ENCODE results near the gene ARRB2. TPM values are rescaled to one million over a fixed set of nuclear protein-coding genes. Genes with fewer than 3 reads are reported as not detected.
"Not testable (repeated sequence)": the region's sequence is repeated elsewhere in the genome, so short reads cannot be mapped to it uniquely, and the experiment has no call there.

The ARRB2 gene
- total RNA-seq, 1 donor from 2014 or later, result 28.0 TPM

- Histone ChIP-seq H3K36me3 (peaks cover 0 to 32% of the 10 kb centered on the region in 2 donors), H3K27ac (no peak overlapping the region), H3K27me3 (no peaks in the 10 kb centered on the region), H3K4me3 (no peak overlapping the region), H3K4me1 (no peaks in the 10 kb centered on the region), H3K9me3 (no peaks in the 10 kb centered on the region)
- no peak for TF ChIP-seq POLR2A (IDR thresholded peaks at IDR 0.05)
- intact Hi-C loops (cut with DNase I), result no loop called here
- no peak for DNase-seq (ENCODE audit: extremely low spot score in 2 of 2)
These were observed 19.7 kb upstream of the ARRB2 start for GRCh38 chr17:4690745-4691144.

- intact Hi-C loops (cut with DNase I), result no loop called here
- peaks cover 0 to 27% of the 10 kb centered on the region in 2 donors for H3K36me3 ChIP-seq
- H3K27ac ChIP-seq, result no peak overlapping the region
- no peaks in the 10 kb centered on the region for H3K4me1 ChIP-seq
- no peaks in the 10 kb centered on the region for H3K9me3 ChIP-seq
- H3K4me3 ChIP-seq, result no peak overlapping the region
- no peak for DNase-seq (ENCODE audit: extremely low spot score in 2 of 2)
- no peak for TF ChIP-seq POLR2A (IDR thresholded peaks at IDR 0.05)
- no peak for TF ChIP-seq CTCF (IDR thresholded peaks at IDR 0.05)
- no peak for TF ChIP-seq POLR2AphosphoS5 (IDR thresholded peaks at IDR 0.05; ENCODE audit: insufficient read depth in 1 of 2, low read depth in 1 of 2)
- H3K27me3 ChIP-seq, result no peaks in the 10 kb centered on the region
These were observed 18.7 kb upstream of the ARRB2 start for GRCh38 chr17:4691686-4692085.

- Histone ChIP-seq H3K4me1 (no peaks in the 10 kb centered on the region), H3K27ac (no peak overlapping the region), H3K9me3 (no peaks in the 10 kb centered on the region), H3K27me3 (no peaks in the 10 kb centered on the region), H3K36me3 (peaks cover 0 to 27% of the 10 kb centered on the region in 2 donors), H3K4me3 (no peak overlapping the region)
- no peak for DNase-seq (ENCODE audit: extremely low spot score in 2 of 2)
- intact Hi-C loops (cut with DNase I), result no loop called here
- TF ChIP-seq CTCF (IDR thresholded peaks at IDR 0.05), result no peak
- TF ChIP-seq POLR2AphosphoS5 (IDR thresholded peaks at IDR 0.05; ENCODE audit: insufficient read depth in 1 of 2, low read depth in 1 of 2), result no peak
- no peak for TF ChIP-seq POLR2A (IDR thresholded peaks at IDR 0.05)
These were observed 17.0 kb upstream of the ARRB2 start for GRCh38 chr17:4693416-4693815.

DNA sequence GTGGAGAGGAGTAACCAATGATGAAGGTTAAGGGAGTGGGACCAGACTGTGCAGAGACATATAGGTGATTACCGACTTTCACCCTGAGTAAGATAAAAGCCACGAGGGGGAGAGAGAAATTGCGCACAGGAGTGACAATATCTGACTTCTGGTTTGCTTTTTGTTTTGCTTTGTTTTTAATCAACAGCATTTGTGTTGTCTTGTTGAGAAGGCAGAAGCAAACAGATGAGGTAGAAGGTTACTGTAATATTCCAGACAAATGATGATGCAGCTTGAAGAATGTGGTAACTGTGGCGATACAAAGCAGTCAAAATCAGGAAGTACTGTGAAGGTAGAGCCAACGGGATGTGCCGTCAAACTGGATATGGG, 14.0 kb upstream of the ARRB2 start:
- peaks cover 0 to 9% of the 10 kb centered on the region in 2 donors for H3K36me3 ChIP-seq
- no peaks in the 10 kb centered on the region for H3K9me3 ChIP-seq
- DNase-seq (ENCODE audit: extremely low spot score in 2 of 2), result no peak
- H3K27ac ChIP-seq, result no peak overlapping the region
- no peaks in the 10 kb centered on the region for H3K4me1 ChIP-seq
- TF ChIP-seq POLR2AphosphoS5 (IDR thresholded peaks at IDR 0.05; ENCODE audit: insufficient read depth in 1 of 2, low read depth in 1 of 2) (no peak), CTCF (IDR thresholded peaks at IDR 0.05) (no peak), POLR2A (IDR thresholded peaks at IDR 0.05) (no peak)
- no peaks in the 10 kb centered on the region for H3K27me3 ChIP-seq
- intact Hi-C loops (cut with DNase I), result no loop called here
- no peak overlapping the region for H3K4me3 ChIP-seq

- H3K9me3 ChIP-seq; H3K27ac ChIP-seq; H3K4me3 ChIP-seq; H3K27me3 ChIP-seq; DNase-seq (ENCODE audit: extremely low spot score in 2 of 2); H3K36me3 ChIP-seq; intact Hi-C loops (cut with DNase I): not testable (repeated sequence)
- peaks cover 17% of the 10 kb centered on the region for H3K4me1 ChIP-seq
These were observed 10.9 kb upstream of the ARRB2 start for GRCh38 chr17:4699401-4700056.

GRCh38 chr17:4701116-4701515, 9.3 kb upstream of the ARRB2 start:
- no peak for TF ChIP-seq CTCF (IDR thresholded peaks at IDR 0.05)
- no peak for TF ChIP-seq POLR2A (IDR thresholded peaks at IDR 0.05)
- no peak for TF ChIP-seq POLR2AphosphoS5 (IDR thresholded peaks at IDR 0.05; ENCODE audit: insufficient read depth in 1 of 2, low read depth in 1 of 2)
- Histone ChIP-seq H3K4me1 (peaks cover 17% of the 10 kb centered on the region), H3K27me3 (no peaks in the 10 kb centered on the region), H3K9me3 (no peaks in the 10 kb centered on the region), H3K36me3 (no peaks in the 10 kb centered on the region), H3K27ac (no peak overlapping the region), H3K4me3 (no peak overlapping the region)
- intact Hi-C loops (cut with DNase I), result no loop called here
- DNase-seq (ENCODE audit: extremely low spot score in 2 of 2), result no peak

Measured in vagina (tissue), 2 donors.